Heart right ventricle (tissue), 16 donors: Measurements from ENCODE around the gene PRR13. TPM values are rescaled to one million over a fixed set of nuclear protein-coding genes. Genes with fewer than 3 reads are reported as not detected.
A peak's percentile ranks its signal among the peaks of the same experiment; 100 is the strongest.

Experiments
- ATAC-seq, 8 donors: fragments of 200-7000 bp; cut with Tn5 transposase; one replicate each; pipeline ENCODE4 v1.9.1; 2020; ENCODE audit warnings: mild to moderate bottlenecking in 8 of 8, moderate library complexity in 8 of 8, moderate number of reproducible peaks in 1 of 8
- DNase-seq, 2 donors: peaks; one replicate each; pipeline ENCODE4 v3.0.0-alpha.2; 2020
- H3K27ac ChIP-seq, 10 donors: fragments of 200-600 bp; sonication (generic) in 2 of 10; one replicate each; pipeline versions ENCODE4 v1.5.0 to v1.8.0; 2020 to 2022; ENCODE audit warnings: mild to moderate bottlenecking in 3 of 10
- H3K27me3 ChIP-seq, 7 donors: fragments of 200-600 bp; one replicate each; pipeline ENCODE4 v1.8.0; 2021 to 2022; ENCODE audit warnings: mild to moderate bottlenecking in 2 of 7
- H3K36me3 ChIP-seq, 9 donors: fragments of 200-600 bp; sonication (generic) in 1 of 9; one replicate each; pipeline versions ENCODE4 v1.5.0 to v1.8.0; 2020 to 2022; ENCODE audit warnings: mild to moderate bottlenecking in 2 of 9
- H3K4me1 ChIP-seq, 9 donors: fragments of 200-600 bp; sonication (generic) in 1 of 9; one replicate each; pipeline versions ENCODE4 v1.5.0 to v1.8.0; 2020 to 2022; ENCODE audit warnings: mild to moderate bottlenecking in 4 of 9
- H3K4me3 ChIP-seq, 10 donors: fragments of 200-600 bp; sonication (generic) in 2 of 10; one replicate each; pipeline versions ENCODE4 v1.5.0 to v1.8.0; 2020 to 2022; ENCODE audit warnings: mild to moderate bottlenecking in 7 of 10, moderate library complexity in 2 of 10
- H3K9me3 ChIP-seq, 11 donors: fragments of 200-600 bp in 10 of 11; sonication (generic) in 2 of 11; one replicate each; pipeline versions ENCODE4 v1.5.0 to v1.8.0; 2013 to 2022; ENCODE audit warnings: mild to moderate bottlenecking in 2 of 11, control low read depth in 1 of 11, moderate library complexity in 1 of 11
- CTCF ChIP-seq, 9 donors: fragments of 200-600 bp; sonication (generic) in 2 of 9; IDR thresholded peaks; one replicate each; pipeline versions ENCODE4 v1.5.0 to v1.8.0; 2021 to 2022; ENCODE audit warnings: antibody characterized with exemption in 9 of 9, mild to moderate bottlenecking in 5 of 9, moderate library complexity in 1 of 9
- WGBS, 2 donors: extraction: QIAGEN DNeasy Blood & Tissue Kit; methylation state at CpG; one replicate each; pipeline ENCODE4 v1.1.7; 2013; ENCODE audit warnings: inconsistent platforms in 1 of 2; 5-methylcytosine and 5-hydroxymethylcytosine counted together
- intact Hi-C, 10 donors: fragments of 100-400 bp; cut with DNase I; formaldehyde crosslinking; loops; one replicate each; pipeline versions ENCODE4 v1.11.1 to v1.14.2; 2022
- polyA plus RNA-seq, 2 donors: library from polyadenylated mRNA; stranded (reverse); fragments of 200-250 nt; gene quantifications; one replicate each; pipeline ENCODE4 v1.2.3, GENCODE V29; 2013
- total RNA-seq, 10 donors: library from RNA; stranded (reverse); fragmentation: NEBNext Ultra II Directional in 3 of 10; extraction: Animal tissue kit (Norgen Biotek cat#: 25700) in 3 of 10; gene quantifications; one replicate each; pipeline versions ENCODE4 v1.2.1 to v1.2.4, GENCODE V29; 2021 to 2023
- donor health status: Arrhythmogenic right ventricular cardiomyopathy.
- donor health status: ischemic (EF 13 %, LVEDD 7.1; RV severe dilation, severe dysfunction).
- donor health status: healthy with polysubstance abuse.
- donor health status: DM: no; HTN: yes; CAD: no.
- donor health status: DM: no; HTN: no; CAD: no.
- donor health status: ischemic (EF 25% LVEDD 6.9; RV normal size, moderate dysfunction).
- donor health status: ischemic (EF 25% LVEDD 5.7; RV mildly dilated, moderate dysfunction).
- donor health status: healthy.
- donor health status: DM: yes; HTN: yes; CAD: no.
- donor health status: Ischemic cardiomyopathy.
- donor health status: ischemic (EF 35%, LVEDD 5.7; RV mildly dilated, moderate dysfunction).
- donor health status: nonischemic (EF 11% LVEDD 7.7; RV severe dilation, severe dysfunction).
- donor health status: DM: yes; HTN: yes; CAD: no.
- donor health status: PGD.
- donor health status: ischemic (EF 29% LVEDD 5.4; RV normal size, mild dysfunction).
- donor health status: nonischemic (EF 23%, LVEDD 6.1; RV moderate dilation, normal function).

The PRR13 gene
- total and polyA plus RNA-seq, 12 donors: 28.6 to 122 (median 55.4) TPM

GRCh38 chr12:53424626-53425514, 16.7 kb upstream of the PRR13 start:
- H3K36me3 ChIP-seq: no peaks in the 10 kb centered on the region
- no peaks in the 10 kb centered on the region for H3K27me3 ChIP-seq
- H3K9me3 ChIP-seq: no peaks in the 10 kb centered on the region
- ATAC-seq (peak in 1 of 8 donors; percentile 4), DNase-seq (no peak)
- TF ChIP-seq CTCF (IDR thresholded peaks at IDR 0.05): no peak
- intact Hi-C loops: loop anchor here in 4 of 10 donors (5.0 kb wide), 3 partner anchors 73 to 98 kb away; partner anchors contain the start of gene NPFF (in 2 of the 4)
- H3K4me3 ChIP-seq: no peak overlapping the region
- WGBS, 2 donors: 52 to 66% methylated on average over 9 of the region's 9 CpGs
- H3K4me1 ChIP-seq: peaks cover 0 to 11% (median 8%) of the 10 kb centered on the region in 9 donors
- H3K27ac ChIP-seq: no peak overlapping the region

- Histone ChIP-seq H3K4me1 (peaks cover 0 to 11% (median 8%) of the 10 kb centered on the region in 9 donors), H3K27ac (no peak overlapping the region), H3K27me3 (no peaks in the 10 kb centered on the region), H3K9me3 (no peaks in the 10 kb centered on the region), H3K36me3 (no peaks in the 10 kb centered on the region), H3K4me3 (no peak overlapping the region)
- WGBS, 2 donors: 61 to 64% methylated on average over 11 of the region's 11 CpGs
- DNase-seq: no peak
- no peak for TF ChIP-seq CTCF (IDR thresholded peaks at IDR 0.05)
- no peak for ATAC-seq
- intact Hi-C loops: no loop called here
These were observed 15.9 kb upstream of the PRR13 start for GRCh38 chr12:53425515-53426150.

- no peak for ATAC-seq
- DNase-seq: no peak
- no peak overlapping the region for H3K27ac ChIP-seq
- no peaks in the 10 kb centered on the region for H3K36me3 ChIP-seq
- 80 to 89% methylated on average over 7 of the region's 7 CpGs for WGBS, 2 donors
- H3K4me1 ChIP-seq: no peaks in the 10 kb centered on the region
- no peak overlapping the region for H3K4me3 ChIP-seq
- TF ChIP-seq CTCF (IDR thresholded peaks at IDR 0.05): no peak
- intact Hi-C loops: no loop called here
- H3K9me3 ChIP-seq: no peaks in the 10 kb centered on the region
- no peaks in the 10 kb centered on the region for H3K27me3 ChIP-seq
These were observed 13.5 kb upstream of the PRR13 start for GRCh38 chr12:53427905-53428594.

- Histone ChIP-seq H3K4me3 (no peak overlapping the region), H3K27me3 (no peaks in the 10 kb centered on the region), H3K9me3 (no peaks in the 10 kb centered on the region), H3K36me3 (no peaks in the 10 kb centered on the region), H3K4me1 (no peaks in the 10 kb centered on the region), H3K27ac (no peak overlapping the region)
- intact Hi-C loops: no loop called here
- 87 to 90% methylated on average over 7 of the region's 7 CpGs for WGBS, 2 donors
- ATAC-seq (no peak), DNase-seq (no peak)
- no peak for TF ChIP-seq CTCF (IDR thresholded peaks at IDR 0.05)
These were observed 12.8 kb upstream of the PRR13 start for GRCh38 chr12:53428741-53429140.
